BE2C (cell line): Measurements from ENCODE around the gene IGSF1.

Experiments
- DNase-seq: peaks from one replicate; pipeline ENCODE4 v3.0.0-alpha.2; 2020
- H3K27me3 ChIP-seq: fragments of 250-450 bp; sonication (Bioruptor Pico); 2 replicates; pipeline ENCODE4 v1.5.1; 2020; ENCODE audit warnings: mild to moderate bottlenecking
- H3K36me3 ChIP-seq: fragments of 250-450 bp; sonication (Bioruptor Pico); 2 replicates; pipeline ENCODE4 v1.5.1; 2020; ENCODE audit warnings: mild to moderate bottlenecking
- H3K4me1 ChIP-seq: fragments of 250-450 bp; sonication (Bioruptor Pico); 2 replicates; pipeline ENCODE4 v1.5.1; 2020
- H3K4me3 ChIP-seq: 2 replicates; pipeline ENCODE4 v1.5.1; 2011; ENCODE audit warnings: low read depth, low read length
- H3K9me3 ChIP-seq: fragments of 250-450 bp; sonication (Bioruptor Pico); 2 replicates; pipeline ENCODE4 v1.5.1; 2020
- TF ChIP-seq, protein P1 (sequence below): IDR thresholded peaks from 2 replicates; pipeline ENCODE4 v1.5.1; 2012; ENCODE audit warnings: mild to moderate bottlenecking, low read depth, low read length

The IGSF1 gene

DNA sequence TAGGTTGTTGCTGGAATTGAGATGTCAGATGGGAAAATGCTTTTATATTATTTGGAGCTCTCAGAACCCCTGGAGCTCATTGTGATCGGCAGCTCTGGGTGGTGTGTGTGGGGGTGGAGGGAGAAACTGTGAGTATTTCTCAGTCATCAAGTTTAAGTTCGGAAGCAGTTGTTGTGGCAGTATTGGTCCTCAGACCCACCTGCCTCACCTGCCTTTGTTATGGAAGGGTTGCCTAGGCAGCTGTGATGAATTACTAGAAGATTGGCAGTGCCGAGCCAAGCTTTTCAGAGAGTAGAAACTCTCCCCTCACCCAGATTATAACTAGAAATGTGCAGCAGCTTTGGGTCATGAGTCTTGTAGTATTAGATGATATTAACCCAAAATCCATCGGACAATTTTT is 9.5 kb downstream of the IGSF1 start:
- no peaks in the 10 kb centered on the region for H3K4me1 ChIP-seq
- no peak for DNase-seq
- TF ChIP-seq, protein P1, sequence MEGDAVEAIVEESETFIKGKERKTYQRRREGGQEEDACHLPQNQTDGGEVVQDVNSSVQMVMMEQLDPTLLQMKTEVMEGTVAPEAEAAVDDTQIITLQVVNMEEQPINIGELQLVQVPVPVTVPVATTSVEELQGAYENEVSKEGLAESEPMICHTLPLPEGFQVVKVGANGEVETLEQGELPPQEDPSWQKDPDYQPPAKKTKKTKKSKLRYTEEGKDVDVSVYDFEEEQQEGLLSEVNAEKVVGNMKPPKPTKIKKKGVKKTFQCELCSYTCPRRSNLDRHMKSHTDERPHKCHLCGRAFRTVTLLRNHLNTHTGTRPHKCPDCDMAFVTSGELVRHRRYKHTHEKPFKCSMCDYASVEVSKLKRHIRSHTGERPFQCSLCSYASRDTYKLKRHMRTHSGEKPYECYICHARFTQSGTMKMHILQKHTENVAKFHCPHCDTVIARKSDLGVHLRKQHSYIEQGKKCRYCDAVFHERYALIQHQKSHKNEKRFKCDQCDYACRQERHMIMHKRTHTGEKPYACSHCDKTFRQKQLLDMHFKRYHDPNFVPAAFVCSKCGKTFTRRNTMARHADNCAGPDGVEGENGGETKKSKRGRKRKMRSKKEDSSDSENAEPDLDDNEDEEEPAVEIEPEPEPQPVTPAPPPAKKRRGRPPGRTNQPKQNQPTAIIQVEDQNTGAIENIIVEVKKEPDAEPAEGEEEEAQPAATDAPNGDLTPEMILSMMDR = no peak
- H3K9me3 ChIP-seq = no peaks in the 10 kb centered on the region
- no peaks in the 10 kb centered on the region for H3K27me3 ChIP-seq
- H3K4me3 ChIP-seq = no peak overlapping the region
- H3K36me3 ChIP-seq = no peaks in the 10 kb centered on the region

DNA sequence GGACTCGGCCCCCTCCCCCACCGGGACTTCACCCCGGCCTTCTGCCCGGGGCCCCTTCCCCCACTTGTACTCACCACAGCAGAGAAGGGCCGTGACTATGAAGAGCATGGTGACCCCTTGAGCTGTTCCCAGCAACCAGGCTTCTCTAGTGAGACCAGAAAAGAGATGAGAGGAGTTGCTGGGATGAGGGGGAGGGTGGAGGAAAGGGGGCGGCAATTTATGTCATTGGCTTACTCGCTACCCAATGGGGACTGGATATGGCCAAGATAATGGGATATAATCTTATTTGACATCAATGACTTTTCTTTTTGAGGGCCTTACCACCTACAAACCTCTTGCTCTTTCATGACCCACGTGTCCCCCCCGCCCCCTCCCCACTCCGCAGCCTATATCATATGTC is 9.9 kb downstream of the IGSF1 start:
- Histone ChIP-seq H3K36me3 (no peaks in the 10 kb centered on the region), H3K4me3 (no peak overlapping the region), H3K4me1 (no peaks in the 10 kb centered on the region), H3K27me3 (no peaks in the 10 kb centered on the region), H3K9me3 (no peaks in the 10 kb centered on the region)
- no peak for DNase-seq
- TF ChIP-seq, protein P1 = no peak

DNA sequence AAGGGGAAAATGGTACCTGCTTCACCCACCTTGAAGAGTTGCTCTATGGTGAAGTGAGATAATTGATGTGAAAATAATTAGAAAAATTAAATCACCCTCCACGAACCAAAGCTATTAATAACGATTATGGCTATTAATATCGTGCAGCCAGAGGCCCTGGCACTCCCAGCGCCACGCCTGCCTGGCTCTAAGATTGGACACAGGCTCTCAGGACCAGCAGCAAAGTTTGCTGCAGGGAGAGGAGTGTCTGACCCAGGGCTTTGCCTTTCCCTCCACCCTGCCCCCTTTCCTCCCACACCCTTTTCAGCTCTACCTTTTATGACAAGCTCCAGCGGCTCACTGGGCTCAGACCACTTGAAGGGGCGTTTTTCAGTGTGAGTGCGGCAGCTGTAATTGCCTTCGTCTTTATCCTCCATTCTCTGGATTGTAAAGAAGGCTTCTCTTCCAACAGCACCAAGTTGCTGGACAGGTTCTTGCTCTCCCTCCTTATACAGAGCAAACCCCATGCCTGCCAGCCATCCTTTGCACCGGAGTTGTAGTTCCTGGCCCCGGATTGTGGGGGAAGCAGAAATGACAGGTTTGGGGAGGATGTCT is 11.5 kb downstream of the IGSF1 start:
- Histone ChIP-seq H3K36me3 (no peaks in the 10 kb centered on the region), H3K9me3 (no peaks in the 10 kb centered on the region), H3K4me1 (no peaks in the 10 kb centered on the region), H3K4me3 (no peak overlapping the region), H3K27me3 (no peaks in the 10 kb centered on the region)
- TF ChIP-seq, protein P1 = no peak
- DNase-seq = no peak

DNA sequence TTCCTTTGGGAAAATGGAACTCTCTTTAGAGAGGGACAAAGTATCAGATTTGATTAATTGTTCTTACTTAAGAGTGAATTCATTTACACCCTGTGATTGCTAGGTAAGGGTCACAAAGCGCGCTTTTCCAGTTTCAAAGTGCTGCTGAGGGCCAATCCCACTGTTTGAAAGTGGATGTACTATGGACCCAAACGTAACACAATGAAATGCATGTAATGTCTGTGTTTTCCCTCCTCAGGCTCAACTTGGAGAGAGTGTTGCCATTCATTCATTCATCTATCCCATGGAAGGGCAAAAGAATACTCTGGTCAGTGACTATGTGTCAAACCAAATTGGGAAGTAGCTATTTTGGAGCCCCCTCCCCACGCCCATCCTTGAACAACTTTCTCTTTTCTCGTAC is 16.1 kb downstream of the IGSF1 start:
- no peaks in the 10 kb centered on the region for H3K4me1 ChIP-seq
- H3K4me3 ChIP-seq = no peak overlapping the region
- H3K9me3 ChIP-seq = no peaks in the 10 kb centered on the region
- no peak for DNase-seq
- TF ChIP-seq, protein P1 = no peak
- no peaks in the 10 kb centered on the region for H3K36me3 ChIP-seq
- no peaks in the 10 kb centered on the region for H3K27me3 ChIP-seq

DNA sequence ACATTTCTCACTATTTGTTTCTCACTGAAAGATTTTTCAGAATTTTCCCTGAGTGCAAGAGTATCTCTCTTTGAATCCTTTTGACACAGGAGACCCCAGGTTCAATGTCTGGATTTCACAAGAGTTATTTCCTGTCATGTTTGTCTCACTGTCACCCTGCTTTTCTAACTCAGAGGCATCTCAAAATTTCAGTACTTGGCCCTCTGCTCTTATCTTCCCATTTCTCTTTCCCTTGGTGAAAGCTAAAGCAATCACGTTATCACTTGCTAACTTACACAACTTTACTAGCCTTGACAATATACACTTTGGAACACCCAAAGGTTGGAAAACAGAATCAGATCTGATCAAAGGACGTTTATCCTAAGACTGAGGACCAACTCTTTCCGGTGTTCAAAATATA is 17.3 kb downstream of the IGSF1 start:
- Histone ChIP-seq H3K27me3 (no peaks in the 10 kb centered on the region), H3K9me3 (no peaks in the 10 kb centered on the region), H3K4me3 (no peak overlapping the region), H3K36me3 (no peaks in the 10 kb centered on the region), H3K4me1 (no peaks in the 10 kb centered on the region)
- TF ChIP-seq, protein P1 = no peak
- no peak for DNase-seq

DNA sequence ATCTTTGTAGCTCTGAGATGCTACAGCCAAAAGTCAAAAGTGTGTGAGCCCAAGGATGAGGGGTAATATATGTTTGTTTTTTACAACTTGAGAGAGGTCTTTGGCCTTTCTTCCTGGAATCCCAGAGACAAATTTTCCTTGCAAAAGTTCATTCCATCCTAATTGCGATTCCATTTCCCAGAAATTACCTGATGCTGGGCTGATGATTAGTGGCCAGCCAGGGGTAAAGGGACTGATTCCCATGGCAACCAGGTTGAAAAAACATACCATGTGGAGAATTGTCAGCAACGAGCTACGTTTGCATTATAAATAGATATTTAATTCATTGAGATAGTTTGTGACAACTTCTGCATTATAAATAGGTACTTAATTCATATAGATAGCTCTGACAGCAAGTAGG is 17.8 kb downstream of the IGSF1 start:
- no peak overlapping the region for H3K4me3 ChIP-seq
- H3K27me3 ChIP-seq = no peaks in the 10 kb centered on the region
- no peaks in the 10 kb centered on the region for H3K4me1 ChIP-seq
- H3K36me3 ChIP-seq = no peaks in the 10 kb centered on the region
- no peak for DNase-seq
- H3K9me3 ChIP-seq = no peaks in the 10 kb centered on the region
- TF ChIP-seq, protein P1 = no peak
